ENCODE data around the gene SLC25A25. TPM values are rescaled to one million over a fixed set of nuclear protein-coding genes. Genes with fewer than 3 reads are reported as not detected.

SLC25A25 gene
- total RNA-seq, 3 donors from 2014 or later = 27.2 to 43.9 (median 33.1) TPM

DNA sequence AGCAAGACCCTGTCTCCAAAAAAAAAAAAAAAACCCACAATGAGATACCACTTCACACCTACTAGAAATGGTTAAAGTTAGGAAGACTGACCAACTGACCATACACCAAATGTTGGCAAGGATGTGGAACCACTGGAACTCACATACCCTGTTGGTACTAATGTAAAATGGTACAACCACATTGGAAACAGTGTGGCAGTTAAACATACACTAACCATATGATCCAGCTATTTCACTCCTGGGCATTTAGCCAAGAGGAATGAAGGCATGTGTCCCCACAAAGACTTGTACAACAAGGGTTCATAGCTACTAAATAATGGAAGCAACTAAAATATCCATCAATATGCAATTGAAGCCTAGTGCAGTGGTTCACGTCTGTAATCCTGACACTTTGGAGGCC lies 22.2 kb upstream of the SLC25A25 start:
- H3K4me3 ChIP-seq = no peak overlapping the region
- no peaks in the 10 kb centered on the region for H3K36me3 ChIP-seq
- DNase-seq (ENCODE audit: low spot score in 2 of 2) = no peak
- H3K27ac ChIP-seq = no peak overlapping the region
- H3K9me3 ChIP-seq = no peaks in the 10 kb centered on the region
- TF ChIP-seq POLR2A (IDR thresholded peaks at IDR 0.05) (no peak), POLR2AphosphoS5 (IDR thresholded peaks at IDR 0.05) (no peak)
- TF ChIP-seq, protein P1, sequence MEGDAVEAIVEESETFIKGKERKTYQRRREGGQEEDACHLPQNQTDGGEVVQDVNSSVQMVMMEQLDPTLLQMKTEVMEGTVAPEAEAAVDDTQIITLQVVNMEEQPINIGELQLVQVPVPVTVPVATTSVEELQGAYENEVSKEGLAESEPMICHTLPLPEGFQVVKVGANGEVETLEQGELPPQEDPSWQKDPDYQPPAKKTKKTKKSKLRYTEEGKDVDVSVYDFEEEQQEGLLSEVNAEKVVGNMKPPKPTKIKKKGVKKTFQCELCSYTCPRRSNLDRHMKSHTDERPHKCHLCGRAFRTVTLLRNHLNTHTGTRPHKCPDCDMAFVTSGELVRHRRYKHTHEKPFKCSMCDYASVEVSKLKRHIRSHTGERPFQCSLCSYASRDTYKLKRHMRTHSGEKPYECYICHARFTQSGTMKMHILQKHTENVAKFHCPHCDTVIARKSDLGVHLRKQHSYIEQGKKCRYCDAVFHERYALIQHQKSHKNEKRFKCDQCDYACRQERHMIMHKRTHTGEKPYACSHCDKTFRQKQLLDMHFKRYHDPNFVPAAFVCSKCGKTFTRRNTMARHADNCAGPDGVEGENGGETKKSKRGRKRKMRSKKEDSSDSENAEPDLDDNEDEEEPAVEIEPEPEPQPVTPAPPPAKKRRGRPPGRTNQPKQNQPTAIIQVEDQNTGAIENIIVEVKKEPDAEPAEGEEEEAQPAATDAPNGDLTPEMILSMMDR (IDR thresholded peaks at IDR 0.05) = no peak
- H3K27me3 ChIP-seq = no peaks in the 10 kb centered on the region
- intact Hi-C loops (cut with DNase I; ENCODE audit: low total_unique reads) = no loop called here
- H3K4me1 ChIP-seq = no peaks in the 10 kb centered on the region

DNA sequence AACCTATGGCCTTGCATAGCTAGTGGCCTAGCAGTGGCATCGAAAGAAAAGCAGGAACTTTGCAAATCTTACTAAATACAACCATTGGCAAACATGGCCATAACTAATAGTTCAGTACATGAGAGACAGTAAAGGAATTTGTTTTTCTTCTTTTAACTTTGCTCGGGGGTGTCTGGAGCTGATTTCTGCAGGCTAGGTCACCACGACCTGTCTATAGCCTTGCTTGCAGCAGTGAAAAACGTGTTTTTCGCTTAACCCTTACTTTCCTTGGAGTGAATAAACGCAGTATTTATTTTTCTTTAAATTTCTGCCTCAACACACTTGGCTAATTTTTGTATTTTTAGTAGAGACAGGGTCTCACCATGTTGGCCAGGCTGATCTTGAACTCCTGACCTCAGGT lies 20.8 kb upstream of the SLC25A25 start:
- intact Hi-C loops (cut with DNase I; ENCODE audit: low total_unique reads) = no loop called here
- no peak for DNase-seq (ENCODE audit: low spot score in 2 of 2)
- TF ChIP-seq POLR2A (IDR thresholded peaks at IDR 0.05) = no peak
- no peak for TF ChIP-seq POLR2AphosphoS5 (IDR thresholded peaks at IDR 0.05)
- TF ChIP-seq, protein P1 (IDR thresholded peaks at IDR 0.05) = no peak
- H3K4me3 ChIP-seq = no peak overlapping the region
- H3K9me3 ChIP-seq = no peaks in the 10 kb centered on the region
- no peaks in the 10 kb centered on the region for H3K36me3 ChIP-seq
- H3K27ac ChIP-seq = no peak overlapping the region
- no peaks in the 10 kb centered on the region for H3K4me1 ChIP-seq
- no peaks in the 10 kb centered on the region for H3K27me3 ChIP-seq

GRCh38 chr9:128048663-128049062 lies 19.4 kb upstream of the SLC25A25 start:
- intact Hi-C loops (cut with DNase I; ENCODE audit: low total_unique reads) = no loop called here
- Histone ChIP-seq H3K27me3 (no peaks in the 10 kb centered on the region), H3K36me3 (no peaks in the 10 kb centered on the region), H3K9me3 (no peaks in the 10 kb centered on the region), H3K4me1 (no peaks in the 10 kb centered on the region), H3K27ac (no peak overlapping the region), H3K4me3 (no peak overlapping the region)
- TF ChIP-seq POLR2A (IDR thresholded peaks at IDR 0.05) (no peak), POLR2AphosphoS5 (IDR thresholded peaks at IDR 0.05) (no peak)
- TF ChIP-seq, protein P1 (IDR thresholded peaks at IDR 0.05) = no peak
- DNase-seq (ENCODE audit: low spot score in 2 of 2) = no peak

DNA sequence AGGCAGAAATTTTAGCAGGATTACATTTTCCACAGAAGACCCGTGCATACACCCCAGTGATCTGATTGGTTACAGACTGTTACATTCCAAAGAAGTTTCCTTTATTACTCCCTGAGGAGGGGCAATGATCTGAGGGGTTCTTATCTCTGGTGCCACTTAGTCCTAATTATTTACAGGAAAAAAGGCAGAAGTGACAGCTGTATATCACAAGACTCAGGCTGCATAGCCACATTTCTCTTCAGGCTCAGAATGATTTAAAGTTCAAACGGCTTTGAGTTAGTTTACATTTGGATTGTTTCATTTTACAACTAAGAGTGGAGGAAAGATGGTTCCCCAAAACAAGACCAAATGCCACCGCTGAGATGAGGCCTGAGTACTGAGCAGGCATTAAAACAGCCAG lies 18.2 kb upstream of the SLC25A25 start:
- Histone ChIP-seq H3K9me3 (no peaks in the 10 kb centered on the region), H3K4me3 (no peak overlapping the region), H3K4me1 (no peaks in the 10 kb centered on the region), H3K36me3 (no peaks in the 10 kb centered on the region), H3K27me3 (no peaks in the 10 kb centered on the region), H3K27ac (no peak overlapping the region)
- TF ChIP-seq, protein P1 (IDR thresholded peaks at IDR 0.05) = no peak
- TF ChIP-seq POLR2A (IDR thresholded peaks at IDR 0.05) (no peak), POLR2AphosphoS5 (IDR thresholded peaks at IDR 0.05) (no peak)
- DNase-seq (ENCODE audit: low spot score in 2 of 2) = no peak
- intact Hi-C loops (cut with DNase I; ENCODE audit: low total_unique reads) = no loop called here

GRCh38 chr9:128051932-128052709 lies 15.9 kb upstream of the SLC25A25 start:
- TF ChIP-seq POLR2AphosphoS5 (IDR thresholded peaks at IDR 0.05) (no peak), POLR2A (IDR thresholded peaks at IDR 0.05) (no peak)
- TF ChIP-seq, protein P1 (IDR thresholded peaks at IDR 0.05) = no peak
- H3K27ac ChIP-seq = no peak overlapping the region
- no peak for DNase-seq (ENCODE audit: low spot score in 2 of 2)
- intact Hi-C loops (cut with DNase I; ENCODE audit: low total_unique reads) = no loop called here
- no peaks in the 10 kb centered on the region for H3K36me3 ChIP-seq
- no peaks in the 10 kb centered on the region for H3K9me3 ChIP-seq
- H3K4me3 ChIP-seq = no peak overlapping the region
- H3K27me3 ChIP-seq = no peaks in the 10 kb centered on the region
- peaks cover 0 to 7% of the 10 kb centered on the region in 2 donors for H3K4me1 ChIP-seq
